Body of pancreas (tissue), 4 donors: Measurements from ENCODE around the gene ABLIM1. TPM values are rescaled to one million over a fixed set of nuclear protein-coding genes. Genes with fewer than 3 reads are reported as not detected.

Experiments
- ATAC-seq: fragments of 150-250 bp; one replicate; pipeline ENCODE4 v1.9.1; 2016
- DNase-seq, 4 donors: peaks; one replicate each; pipeline ENCODE4 v3.0.0-alpha.2; 2019
- H3K27ac ChIP-seq, 4 donors: fragments of 200-600 bp; sonication (generic); 1 replicate in 3 of 4; 2 replicates in 1 of 4; pipeline versions ENCODE4 v1.5.1 to v1.6.1; 2016 to 2019; ENCODE audit warnings: mild to moderate bottlenecking in 1 of 4, mixed read lengths in 1 of 4, moderate library complexity in 1 of 4
- H3K27me3 ChIP-seq, 2 donors: fragments of 200-600 bp; sonication (generic); one replicate each; pipeline ENCODE4 v1.6.0; 2016; ENCODE audit warnings: mild to moderate bottlenecking in 1 of 2
- H3K36me3 ChIP-seq, 2 donors: fragments of 200-600 bp; sonication (generic); replicated peaks in 1 of 2; 2 replicates each; pipeline ENCODE4 v1.5.1; 2016; ENCODE audit warnings: low read depth in 2 of 2; ENCODE audit not compliant: insufficient read depth in 1 of 2
- H3K4me1 ChIP-seq: fragments of 200-600 bp; sonication (generic); one replicate; pipeline ENCODE4 v1.6.0; 2016
- H3K4me3 ChIP-seq, 2 donors: fragments of 200-600 bp; sonication (generic); 1 replicate in 1 of 2; 2 replicates in 1 of 2; pipeline ENCODE4 v1.5.1; 2016 to 2019
- H3K9me3 ChIP-seq, 3 donors: fragments of 200-600 bp; sonication (generic); 1 replicate in 2 of 3; 2 replicates in 1 of 3; pipeline ENCODE4 v1.5.1; 2016
- POLR2A ChIP-seq, 3 donors: fragments of 450-650 bp; IDR thresholded peaks; one replicate each; pipeline ENCODE4 v1.6.1; 2016; ENCODE audit warnings: antibody characterized with exemption in 3 of 3, mild to moderate bottlenecking in 2 of 3
- WGBS, 2 donors: methylation state at CpG; one replicate each; pipeline ENCODE4 v1.1.5; 2017; 5-methylcytosine and 5-hydroxymethylcytosine counted together
- intact Hi-C: fragments of 100-400 bp; cut with DNase I; formaldehyde crosslinking; loops from one replicate; pipeline ENCODE4 v1.15.1; 2023
- total RNA-seq, 2 donors: library from RNA; depleted of rRNA; stranded (reverse); fragments of >200 nt; gene quantifications; one replicate each; pipeline ENCODE4 v1.1.0, GENCODE V29; 2016
- TF ChIP-seq, protein P1 (sequence below), 7 experiments: fragments of 450-650 bp in 4 of 7; fragments of 200-600 bp in 3 of 7; sonication (generic) in 3 of 7; IDR thresholded peaks; one replicate each; pipeline ENCODE4 v1.5.1; 2016 to 2019; ENCODE audit warnings: antibody characterized with exemption in 7 of 7

The ABLIM1 gene
- total RNA-seq, 2 donors from 2014 or later: 34.6 to 54.7 TPM

DNA sequence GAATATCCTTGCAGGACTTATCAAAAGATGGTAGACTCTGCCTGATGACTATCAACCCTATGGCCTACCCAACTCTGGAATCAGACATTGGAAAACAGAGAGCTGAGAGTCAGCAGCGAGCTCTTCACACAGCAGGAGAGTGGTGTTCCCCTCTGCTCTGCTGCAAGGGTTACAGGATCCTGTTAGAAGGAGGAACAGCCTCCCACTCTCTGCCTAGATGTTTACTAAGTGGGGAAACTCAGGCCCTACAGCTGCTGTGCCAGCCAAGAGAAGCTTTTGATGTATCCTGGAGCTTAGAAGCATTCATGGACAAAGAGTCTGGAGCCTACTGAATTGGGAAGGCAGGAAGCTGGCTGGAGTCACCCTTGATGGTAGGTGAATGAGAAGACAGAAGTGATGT lies 104.6 kb downstream of the ABLIM1 start:
- TF ChIP-seq POLR2A (IDR thresholded peaks at IDR 0.05): no peak
- TF ChIP-seq, protein P1, sequence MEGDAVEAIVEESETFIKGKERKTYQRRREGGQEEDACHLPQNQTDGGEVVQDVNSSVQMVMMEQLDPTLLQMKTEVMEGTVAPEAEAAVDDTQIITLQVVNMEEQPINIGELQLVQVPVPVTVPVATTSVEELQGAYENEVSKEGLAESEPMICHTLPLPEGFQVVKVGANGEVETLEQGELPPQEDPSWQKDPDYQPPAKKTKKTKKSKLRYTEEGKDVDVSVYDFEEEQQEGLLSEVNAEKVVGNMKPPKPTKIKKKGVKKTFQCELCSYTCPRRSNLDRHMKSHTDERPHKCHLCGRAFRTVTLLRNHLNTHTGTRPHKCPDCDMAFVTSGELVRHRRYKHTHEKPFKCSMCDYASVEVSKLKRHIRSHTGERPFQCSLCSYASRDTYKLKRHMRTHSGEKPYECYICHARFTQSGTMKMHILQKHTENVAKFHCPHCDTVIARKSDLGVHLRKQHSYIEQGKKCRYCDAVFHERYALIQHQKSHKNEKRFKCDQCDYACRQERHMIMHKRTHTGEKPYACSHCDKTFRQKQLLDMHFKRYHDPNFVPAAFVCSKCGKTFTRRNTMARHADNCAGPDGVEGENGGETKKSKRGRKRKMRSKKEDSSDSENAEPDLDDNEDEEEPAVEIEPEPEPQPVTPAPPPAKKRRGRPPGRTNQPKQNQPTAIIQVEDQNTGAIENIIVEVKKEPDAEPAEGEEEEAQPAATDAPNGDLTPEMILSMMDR (IDR thresholded peaks at IDR 0.05): no peak
- Histone ChIP-seq H3K27me3 (no peaks in the 10 kb centered on the region), H3K27ac (no peak overlapping the region), H3K4me3 (no peak overlapping the region), H3K4me1 (peaks cover 21% of the 10 kb centered on the region), H3K36me3 (no peaks in the 10 kb centered on the region), H3K9me3 (peaks cover 0 to 7% (median 0%) of the 10 kb centered on the region in 3 donors)
- intact Hi-C loops: loop anchor here (10.0 kb wide), 1 partner anchor 141 kb away; no protein-coding TSS in a partner anchor
- DNase-seq (no peak), ATAC-seq (no peak)
- 67 to 92% methylated on average over 1 of the region's 1 CpG for WGBS, 2 donors

- Histone ChIP-seq H3K36me3 (no peaks in the 10 kb centered on the region), H3K9me3 (no peaks in the 10 kb centered on the region), H3K4me1 (peaks cover 24% of the 10 kb centered on the region), H3K27ac (peak overlapping the region in 3 of 4 donors; percentile 33 to 49 (median 48)), H3K4me3 (no peak overlapping the region), H3K27me3 (no peaks in the 10 kb centered on the region)
- TF ChIP-seq, protein P1 (IDR thresholded peaks at IDR 0.05): no peak
- TF ChIP-seq POLR2A (IDR thresholded peaks at IDR 0.05): no peak
- DNase-seq (no peak), ATAC-seq (no peak)
- 32 to 42% methylated on average over 5 of the region's 5 CpGs for WGBS, 2 donors
- intact Hi-C loops: loop anchor here (10.0 kb wide), 1 partner anchor 143 kb away; no protein-coding TSS in a partner anchor
Observed at GRCh38 chr10:114552050-114552449, 106.0 kb downstream of the ABLIM1 start.

DNA sequence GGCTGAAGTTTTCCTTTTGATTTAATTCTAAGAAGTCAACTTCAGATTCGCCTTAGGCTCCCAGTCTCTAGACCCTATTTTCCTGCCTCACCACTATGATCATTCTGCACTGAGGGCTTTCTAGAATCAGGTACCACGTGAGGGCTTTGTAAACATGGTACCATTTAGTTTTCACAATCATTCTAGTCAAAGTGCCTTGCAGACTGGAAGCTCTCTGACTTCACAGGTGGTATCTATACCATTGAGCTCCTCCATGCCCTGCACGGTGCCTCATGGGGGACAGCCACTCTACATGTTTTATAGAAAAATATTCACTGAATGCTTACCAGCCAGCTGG lies 106.5 kb downstream of the ABLIM1 start:
- Histone ChIP-seq H3K36me3 (no peaks in the 10 kb centered on the region), H3K4me3 (no peak overlapping the region), H3K9me3 (no peaks in the 10 kb centered on the region), H3K27ac (peak overlapping the region in 3 of 4 donors; percentile 33 to 49 (median 48)), H3K4me1 (peaks cover 24% of the 10 kb centered on the region), H3K27me3 (no peaks in the 10 kb centered on the region)
- TF ChIP-seq, protein P1 (IDR thresholded peaks at IDR 0.05): no peak
- no peak for TF ChIP-seq POLR2A (IDR thresholded peaks at IDR 0.05)
- peak; percentile 7 for ATAC-seq
- no peak for DNase-seq
- 37 to 41% methylated on average over 3 of the region's 3 CpGs for WGBS, 2 donors
- intact Hi-C loops: loop anchor here (10.0 kb wide), 1 partner anchor 143 kb away; no protein-coding TSS in a partner anchor

DNA sequence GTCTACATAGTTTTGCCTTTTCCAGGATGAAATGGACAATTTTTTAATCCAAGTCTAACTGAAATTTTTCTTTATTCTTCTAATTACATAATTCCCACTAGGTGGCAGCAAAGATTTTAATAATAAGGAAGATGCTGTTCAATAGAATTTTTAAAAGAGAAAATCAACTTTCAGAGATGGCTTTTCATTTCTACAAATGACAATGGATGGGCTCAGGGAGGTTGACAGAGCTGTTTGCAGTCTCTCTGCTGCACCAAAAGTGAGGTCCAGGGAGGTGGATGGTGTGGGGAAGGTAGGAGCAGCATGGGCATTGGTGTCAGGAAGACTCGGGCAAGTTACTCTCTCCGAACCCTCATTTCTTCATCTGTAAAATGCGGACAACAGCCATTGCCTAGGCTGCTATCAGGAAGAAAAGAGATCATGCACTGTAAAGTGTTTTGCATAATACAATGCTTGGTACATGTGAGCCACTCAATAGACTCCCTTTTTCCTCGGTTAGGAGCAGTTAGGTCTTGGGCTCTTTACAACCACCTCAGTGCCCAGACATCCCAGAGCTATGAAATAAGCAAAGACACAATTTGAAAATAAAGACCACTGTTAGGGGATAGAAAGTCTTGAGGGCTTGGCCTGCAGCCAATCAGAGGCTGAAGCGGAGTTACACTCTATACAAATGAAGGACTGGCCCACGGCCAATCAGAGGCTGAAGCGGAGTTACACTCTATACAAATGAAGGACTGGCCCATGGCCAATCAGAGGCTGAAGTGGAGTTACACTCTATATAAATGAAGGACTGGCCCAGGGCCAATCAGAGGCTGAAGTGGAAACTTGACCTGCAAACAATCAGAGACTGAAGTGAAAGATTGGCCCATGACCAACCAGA lies 107.1 kb downstream of the ABLIM1 start:
- ATAC-seq (peak; percentile 43), DNase-seq (peak; percentile 66 to 85 (median 78))
- H3K27me3 ChIP-seq: no peaks in the 10 kb centered on the region
- H3K36me3 ChIP-seq: no peaks in the 10 kb centered on the region
- TF ChIP-seq POLR2A (IDR thresholded peaks at IDR 0.05): no peak
- TF ChIP-seq, protein P1 (IDR thresholded peaks at IDR 0.05): peak in 6 of 7 experiments; percentile 34 to 62 (median 59)
- H3K4me3 ChIP-seq: no peak overlapping the region
- H3K9me3 ChIP-seq: no peaks in the 10 kb centered on the region
- H3K27ac ChIP-seq: peak overlapping the region in 3 of 4 donors; percentile 33 to 49 (median 48)
- WGBS, 2 donors: 23 to 30% methylated on average over 7 of the region's 7 CpGs
- intact Hi-C loops: loop anchor here (10.0 kb wide), 1 partner anchor 144 kb away; no protein-coding TSS in a partner anchor
- peaks cover 24% of the 10 kb centered on the region for H3K4me1 ChIP-seq
